ENCODE measurements around the gene CPNE9. TPM values are rescaled to one million over a fixed set of nuclear protein-coding genes. Genes with fewer than 3 reads are reported as not detected.

The CPNE9 gene
- total RNA-seq, 1 experiment from 2014 or later: 3.5 TPM

DNA sequence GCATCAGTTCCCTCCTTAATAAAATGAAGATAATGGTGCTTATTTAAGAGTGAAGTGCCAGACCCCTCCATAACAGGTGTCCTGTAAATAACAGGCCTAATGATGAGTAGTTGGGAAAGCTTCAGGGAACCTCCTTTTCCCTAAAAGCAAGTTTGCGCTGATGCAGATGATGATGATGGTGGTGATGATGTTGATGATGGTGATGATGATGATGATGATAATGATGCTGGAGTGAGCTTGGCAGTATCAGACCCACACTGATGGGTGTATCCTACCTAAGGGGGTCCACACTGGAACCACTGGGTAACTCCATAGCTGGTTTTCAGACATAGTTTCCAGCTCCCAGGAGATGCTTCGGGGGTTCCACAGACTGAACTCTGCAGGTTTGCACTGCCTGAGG lies 29.9 kb upstream of the CPNE9 start:
- Mint-ChIP-seq H3K27me3 (ENCODE audit: low read depth) (no peaks in the 10 kb centered on the region), H3K4me3 (no peak overlapping the region; a peak in 1 of 5 replicates), H3K4me1 (no peaks in the 10 kb centered on the region), H3K36me3 (ENCODE audit: insufficient read depth in 1 of 3, low read depth in 3 of 3) (peaks cover 0 to 75% (median 52%) of the 10 kb centered on the region in 3 experiments; a peak in 6 of 7 replicates), H3K9me3 (no peaks in the 10 kb centered on the region), H3K27ac (no peak overlapping the region)
- Histone ChIP-seq H2BK15ac (ENCODE audit: low read depth, low read length) (no peak overlapping the region), H3K9me3 (ENCODE audit: control insufficient read depth, low read depth, low read length) (no peaks in the 10 kb centered on the region), H3K79me2 (ENCODE audit: insufficient read depth, low read length) (no peaks in the 10 kb centered on the region), H3K23ac (ENCODE audit: insufficient read length, low read depth, low read length) (no peak overlapping the region), H2BK12ac (ENCODE audit: insufficient read length, low read depth, low read length) (no peak overlapping the region), H4K20me1 (ENCODE audit: control insufficient read depth, insufficient read depth, insufficient read length) (no peaks in the 10 kb centered on the region), H3K14ac (ENCODE audit: insufficient read depth, low read length) (no peak overlapping the region), H3K27ac (ENCODE audit: insufficient read length, low read depth, low read length) (no peak overlapping the region), H4K5ac (ENCODE audit: insufficient read length, low read depth, low read length) (no peak overlapping the region), H2AFZ (ENCODE audit: low read length) (no peak overlapping the region), H3T11ph (ENCODE audit: low read length) (no peak overlapping the region), H4K91ac (ENCODE audit: insufficient read length, low read depth, low read length) (no peak overlapping the region), H2AK5ac (ENCODE audit: insufficient read length, low read length) (no peak overlapping the region), H3K23me2 (ENCODE audit: insufficient read length, low read depth, low read length, poor library complexity, severe bottlenecking) (no peaks in the 10 kb centered on the region), H3K18ac (ENCODE audit: insufficient read length, low read depth, low read length) (no peak overlapping the region), H2BK120ac (ENCODE audit: low read depth, low read length, poor library complexity, severe bottlenecking) (no peak overlapping the region), H3K4me2 (ENCODE audit: insufficient read depth, insufficient read length, low read length) (no peak overlapping the region), H3K9ac (ENCODE audit: extremely low read depth, insufficient read length, low read length) (no peak overlapping the region), H3K27me3 (ENCODE audit: insufficient read depth, low read length) (no peaks in the 10 kb centered on the region), H4K8ac (replicated peaks; ENCODE audit: insufficient read length, low read depth, low read length) (no peak overlapping the region), H2BK5ac (ENCODE audit: insufficient read length, low read length) (no peak overlapping the region), H3K56ac (ENCODE audit: insufficient read length, low read depth, low read length) (no peak overlapping the region), H3K79me1 (ENCODE audit: insufficient read depth, low read depth, low read length, poor library complexity, severe bottlenecking) (no peaks in the 10 kb centered on the region), H2BK20ac (ENCODE audit: low read depth, low read length, poor library complexity, severe bottlenecking) (no peak overlapping the region), H3K4me1 (ENCODE audit: insufficient read depth, low read length) (no peaks in the 10 kb centered on the region), H3K4ac (ENCODE audit: low read depth, low read length) (no peak overlapping the region)
- TF ChIP-seq, protein P1, sequence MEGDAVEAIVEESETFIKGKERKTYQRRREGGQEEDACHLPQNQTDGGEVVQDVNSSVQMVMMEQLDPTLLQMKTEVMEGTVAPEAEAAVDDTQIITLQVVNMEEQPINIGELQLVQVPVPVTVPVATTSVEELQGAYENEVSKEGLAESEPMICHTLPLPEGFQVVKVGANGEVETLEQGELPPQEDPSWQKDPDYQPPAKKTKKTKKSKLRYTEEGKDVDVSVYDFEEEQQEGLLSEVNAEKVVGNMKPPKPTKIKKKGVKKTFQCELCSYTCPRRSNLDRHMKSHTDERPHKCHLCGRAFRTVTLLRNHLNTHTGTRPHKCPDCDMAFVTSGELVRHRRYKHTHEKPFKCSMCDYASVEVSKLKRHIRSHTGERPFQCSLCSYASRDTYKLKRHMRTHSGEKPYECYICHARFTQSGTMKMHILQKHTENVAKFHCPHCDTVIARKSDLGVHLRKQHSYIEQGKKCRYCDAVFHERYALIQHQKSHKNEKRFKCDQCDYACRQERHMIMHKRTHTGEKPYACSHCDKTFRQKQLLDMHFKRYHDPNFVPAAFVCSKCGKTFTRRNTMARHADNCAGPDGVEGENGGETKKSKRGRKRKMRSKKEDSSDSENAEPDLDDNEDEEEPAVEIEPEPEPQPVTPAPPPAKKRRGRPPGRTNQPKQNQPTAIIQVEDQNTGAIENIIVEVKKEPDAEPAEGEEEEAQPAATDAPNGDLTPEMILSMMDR (conservative IDR thresholded peaks at IDR 0.05): no peak
- no peak for DNase-seq
- no CpG with 5 or more reads among the region's 2 CpGs for WGBS (ENCODE audit: extremely low coverage, insufficient read length, low lambda C conversion rate)

All from H9 (cell line).